Esophagus squamous epithelium (tissue), 4 donors: ENCODE measurements around the gene PTPRN2.

Experiments
- POLR2A ChIP-seq, 4 donors: fragments of 450-650 bp; IDR thresholded peaks; one replicate each; pipeline ENCODE4 v1.6.1; 2017; ENCODE audit warnings: antibody characterized with exemption in 4 of 4, mild to moderate bottlenecking in 4 of 4, moderate library complexity in 3 of 4
- TF ChIP-seq, protein P1 (sequence below), 6 experiments: fragments of 450-650 bp in 4 of 6; fragments of 200-600 bp in 2 of 6; sonication (generic) in 2 of 6; IDR thresholded peaks; one replicate each; pipeline ENCODE4 v1.5.1; 2016 to 2019; ENCODE audit warnings: antibody characterized with exemption in 6 of 6, mild to moderate bottlenecking in 4 of 6, moderate library complexity in 4 of 6

DNA sequence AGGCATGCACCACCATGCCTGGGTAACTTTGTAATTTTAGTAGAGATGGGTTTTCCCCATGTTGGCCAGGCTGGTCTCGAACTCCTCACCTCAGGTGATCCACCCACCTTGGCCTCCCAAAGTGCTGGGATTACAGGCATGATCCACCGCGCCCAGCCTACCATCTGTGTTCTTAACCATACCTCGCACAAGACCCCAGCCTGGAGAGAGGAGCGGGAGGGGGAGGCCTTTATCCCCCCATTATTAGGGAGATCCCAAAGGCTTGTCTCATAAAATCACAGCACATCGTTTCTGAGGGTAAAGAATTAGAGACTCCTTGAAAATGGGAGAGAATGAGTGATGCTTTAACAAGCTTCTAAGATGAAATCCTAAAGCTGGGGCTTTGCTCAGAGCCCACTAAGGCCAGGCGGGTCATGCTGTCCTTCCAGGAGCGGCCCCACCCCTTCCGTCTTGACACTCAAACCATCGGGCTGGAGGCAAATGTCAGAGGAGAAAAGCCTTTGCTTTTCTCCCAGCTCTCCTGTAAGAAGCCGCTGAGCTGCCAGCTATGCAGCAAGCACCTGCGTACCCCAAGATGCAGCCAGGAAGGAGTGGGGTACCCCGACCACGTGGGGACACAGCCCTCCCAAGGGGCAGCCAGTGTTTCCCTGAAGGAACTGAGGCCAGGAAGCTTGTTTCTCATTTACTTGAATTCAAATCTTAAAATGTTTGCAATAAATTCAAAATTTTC is 339.7 kb downstream of the PTPRN2 start:
- TF ChIP-seq, protein P1, sequence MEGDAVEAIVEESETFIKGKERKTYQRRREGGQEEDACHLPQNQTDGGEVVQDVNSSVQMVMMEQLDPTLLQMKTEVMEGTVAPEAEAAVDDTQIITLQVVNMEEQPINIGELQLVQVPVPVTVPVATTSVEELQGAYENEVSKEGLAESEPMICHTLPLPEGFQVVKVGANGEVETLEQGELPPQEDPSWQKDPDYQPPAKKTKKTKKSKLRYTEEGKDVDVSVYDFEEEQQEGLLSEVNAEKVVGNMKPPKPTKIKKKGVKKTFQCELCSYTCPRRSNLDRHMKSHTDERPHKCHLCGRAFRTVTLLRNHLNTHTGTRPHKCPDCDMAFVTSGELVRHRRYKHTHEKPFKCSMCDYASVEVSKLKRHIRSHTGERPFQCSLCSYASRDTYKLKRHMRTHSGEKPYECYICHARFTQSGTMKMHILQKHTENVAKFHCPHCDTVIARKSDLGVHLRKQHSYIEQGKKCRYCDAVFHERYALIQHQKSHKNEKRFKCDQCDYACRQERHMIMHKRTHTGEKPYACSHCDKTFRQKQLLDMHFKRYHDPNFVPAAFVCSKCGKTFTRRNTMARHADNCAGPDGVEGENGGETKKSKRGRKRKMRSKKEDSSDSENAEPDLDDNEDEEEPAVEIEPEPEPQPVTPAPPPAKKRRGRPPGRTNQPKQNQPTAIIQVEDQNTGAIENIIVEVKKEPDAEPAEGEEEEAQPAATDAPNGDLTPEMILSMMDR (IDR thresholded peaks at IDR 0.05): no peak
- no peak for TF ChIP-seq POLR2A (IDR thresholded peaks at IDR 0.05)
